Adipose tissue (tissue), 3 donors: Measurements from ENCODE around the gene IFT81. TPM values are rescaled to one million over a fixed set of nuclear protein-coding genes. Genes with fewer than 3 reads are reported as not detected.
"Not testable (repeated sequence)": the region's sequence is repeated elsewhere in the genome, so short reads cannot be mapped to it uniquely, and the experiment has no call there.

Source experiments
- H3K27ac ChIP-seq: one replicate; pipeline ENCODE4 v1.5.1; 2013; ENCODE audit warnings: low read depth, low read length
- WGBS, 3 donors: extraction: QIAGEN DNeasy Blood & Tissue Kit; methylation state at CpG; one replicate each; pipeline ENCODE4 v1.1.7; 2013; 5-methylcytosine and 5-hydroxymethylcytosine counted together
- polyA plus RNA-seq, 3 donors: library from polyadenylated mRNA; stranded (reverse); fragments of 200-250 nt; gene quantifications; one replicate each; pipeline ENCODE4 v1.2.3, GENCODE V29; 2013
- donor health status: healthy with polysubstance abuse.
- donor health status: Bipolar disorder and iron deficiency.
- donor health status: healthy.

IFT81 gene
- polyA plus RNA-seq, 3 donors: 2.0 to 7.2 (median 2.7) TPM

DNA sequence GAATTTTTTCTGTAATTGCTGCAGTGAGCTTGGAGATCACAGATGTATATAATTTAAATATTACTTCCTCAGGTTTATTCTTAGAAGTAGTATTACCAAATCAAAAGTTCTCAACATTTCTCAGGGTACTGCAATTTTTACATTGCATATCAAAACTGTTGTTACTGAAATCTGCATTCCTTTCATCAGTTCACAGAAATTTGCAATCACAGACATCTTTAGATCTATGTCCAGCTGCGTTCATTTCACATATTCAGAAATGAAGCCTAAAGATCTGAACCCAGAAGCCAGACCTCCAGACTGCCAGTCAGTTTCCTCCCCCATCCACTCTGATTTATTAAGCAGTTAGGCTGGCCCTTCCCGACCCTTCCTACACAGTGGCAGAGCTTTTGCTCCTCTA is 18.2 kb upstream of the IFT81 start:
- H3K27ac ChIP-seq: no peak overlapping the region
- WGBS, 3 donors: 56 to 78% (median 74%) methylated on average over 2 of the region's 2 CpGs

DNA sequence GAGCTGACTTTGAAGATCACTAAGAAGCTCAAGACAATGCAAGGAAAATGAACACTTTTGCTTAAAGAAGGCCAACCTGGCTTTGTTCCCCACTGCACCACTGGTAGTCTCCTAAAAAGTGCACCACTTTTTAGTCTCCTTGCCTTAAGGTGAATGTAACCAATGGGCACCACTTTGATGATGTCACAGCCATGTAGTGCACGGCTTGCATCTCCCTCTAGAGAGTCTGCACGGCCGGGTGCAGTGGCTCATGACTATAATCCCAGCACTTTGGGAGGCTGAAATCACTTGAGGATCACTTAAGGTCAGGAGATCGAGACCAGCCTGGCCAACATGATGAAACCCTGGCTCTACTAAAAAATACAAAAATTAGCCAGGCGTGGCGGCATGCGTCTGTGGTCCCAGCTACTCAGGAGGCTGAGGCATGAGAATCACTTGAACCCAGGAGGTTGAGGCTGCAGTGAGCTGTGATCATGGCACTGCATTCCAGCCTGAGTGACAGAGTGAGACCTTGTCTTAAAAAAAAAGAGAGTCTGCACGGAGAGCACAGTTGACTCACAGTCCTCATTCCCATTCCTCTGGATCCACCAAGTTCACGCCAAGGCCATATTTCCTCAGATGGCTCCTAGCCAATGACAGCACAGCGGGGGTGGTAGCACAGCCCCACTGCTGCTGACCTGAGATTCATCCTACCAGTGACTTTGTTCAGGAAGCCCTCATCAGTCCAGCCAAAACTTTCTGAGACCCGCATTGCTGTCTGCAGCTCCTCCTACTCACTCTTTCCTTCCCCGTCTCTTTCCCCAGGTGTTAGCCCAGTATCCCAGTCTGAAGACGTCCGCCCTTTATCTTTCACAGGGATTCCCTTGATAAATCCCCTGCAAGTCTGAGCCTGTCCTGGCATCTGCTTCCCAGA is 16.5 kb upstream of the IFT81 start:
- 63 to 86% (median 76%) methylated on average over 14 of the region's 14 CpGs for WGBS, 3 donors
- no peak overlapping the region for H3K27ac ChIP-seq

DNA sequence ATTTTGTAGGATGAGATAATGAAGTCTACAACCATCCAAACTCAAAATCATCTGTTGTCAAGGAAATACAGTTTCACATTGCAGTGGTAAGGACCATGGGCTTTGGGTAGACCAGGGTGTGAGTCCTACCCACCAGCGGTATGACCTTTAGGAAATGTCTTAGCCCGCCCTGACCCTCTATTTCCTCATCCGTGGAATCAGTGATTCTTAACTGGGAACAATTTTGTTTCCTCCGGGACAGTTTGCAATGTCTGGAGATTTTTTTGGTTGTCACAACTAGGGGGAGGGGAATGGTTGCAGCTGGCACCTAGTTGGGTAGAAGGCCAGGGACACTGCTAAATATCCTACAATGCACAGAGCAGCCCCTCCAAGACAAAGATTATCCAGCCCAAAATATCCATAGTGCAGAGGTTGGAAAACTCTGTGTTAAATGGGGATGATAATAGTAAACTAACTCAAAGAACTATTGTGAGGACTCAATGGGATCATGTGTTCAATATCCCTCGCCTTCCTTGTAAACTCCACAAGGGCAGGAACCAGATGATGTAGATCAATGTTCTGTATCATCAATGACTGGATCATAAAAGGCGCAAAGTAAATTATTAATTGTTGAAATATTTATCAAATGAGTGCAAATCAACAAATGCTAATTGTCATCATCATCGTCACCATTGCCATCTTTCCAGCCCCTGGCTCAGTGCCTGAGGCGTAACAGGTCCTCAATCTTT is 15.7 kb upstream of the IFT81 start:
- no peak overlapping the region for H3K27ac ChIP-seq
- 71 to 80% (median 75%) methylated on average over 8 of the region's 8 CpGs for WGBS, 3 donors

DNA sequence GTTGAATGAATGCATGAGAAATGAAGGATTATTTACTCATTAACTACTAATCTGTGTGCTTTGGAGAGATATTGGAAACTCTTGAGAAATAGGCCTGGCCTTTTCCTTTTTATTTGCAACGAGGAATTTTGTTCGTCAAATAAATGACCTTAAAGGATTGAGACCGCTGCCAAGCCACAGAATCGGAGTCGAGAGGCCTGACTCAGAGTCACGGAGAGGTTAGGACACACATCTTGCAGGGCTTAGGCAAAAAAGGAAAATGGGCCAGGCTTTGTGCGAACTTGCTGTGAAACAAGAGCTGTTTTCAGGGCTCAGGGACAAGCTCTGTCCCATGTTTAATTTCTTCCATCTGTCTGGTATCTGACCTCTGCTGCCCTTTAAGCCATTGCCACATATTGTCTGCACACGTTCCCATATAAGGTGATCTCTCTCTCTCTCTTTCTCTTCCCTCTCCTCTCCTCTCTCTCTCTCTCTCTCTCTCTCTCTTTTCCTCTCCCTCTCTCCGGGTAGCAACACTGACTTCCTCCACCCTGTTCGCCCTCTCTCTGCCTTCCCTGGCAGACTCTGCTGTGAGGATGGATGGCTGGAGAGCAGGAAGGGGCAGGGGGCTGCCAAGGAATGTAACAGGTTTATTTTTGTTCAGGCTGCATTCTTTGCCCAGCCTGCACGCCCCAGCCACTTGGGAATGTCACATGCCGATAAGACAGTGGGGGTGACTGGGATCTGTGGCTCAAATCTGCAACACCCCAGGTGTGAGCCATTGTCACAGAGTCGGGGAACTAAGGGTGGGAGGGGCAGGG is 14.9 kb upstream of the IFT81 start:
- 17 to 38% (median 34%) methylated on average over 13 of the region's 13 CpGs for WGBS, 3 donors
- no peak overlapping the region for H3K27ac ChIP-seq

DNA sequence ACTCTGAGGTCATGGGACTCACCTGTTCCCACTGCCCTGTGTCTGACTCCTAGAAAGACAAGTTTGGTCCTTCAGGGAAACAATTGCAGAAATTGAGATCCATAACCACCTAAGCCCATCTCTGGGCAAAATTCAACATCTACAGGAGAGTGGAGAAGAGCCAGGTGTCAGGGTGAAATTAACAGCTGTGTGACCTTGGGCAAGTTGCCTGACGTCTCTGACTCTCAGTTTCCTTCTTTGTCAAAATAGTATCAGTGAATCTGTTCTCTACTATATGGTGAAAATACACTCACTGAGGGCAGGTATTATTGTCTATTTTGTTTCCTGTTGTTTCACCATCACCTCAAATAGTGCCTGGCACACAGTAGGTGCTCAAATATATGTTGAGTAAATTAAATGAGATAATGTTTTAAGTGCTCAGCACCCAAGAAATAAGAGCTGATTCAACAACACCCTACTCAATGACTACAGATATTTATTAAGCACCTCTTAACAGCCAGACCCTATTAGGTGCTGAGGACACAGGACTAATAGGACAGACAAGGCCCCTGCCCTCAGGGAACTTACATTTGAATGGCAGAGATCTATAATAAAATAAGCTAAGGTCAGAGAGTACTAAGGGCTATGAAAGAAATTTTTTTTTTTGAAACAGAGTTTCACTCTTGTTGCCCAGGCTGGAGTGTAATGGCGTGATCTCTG is 14.2 kb upstream of the IFT81 start:
- 67 to 80% (median 67%) methylated on average over 2 of the region's 2 CpGs for WGBS, 3 donors
- H3K27ac ChIP-seq: no peak overlapping the region

DNA sequence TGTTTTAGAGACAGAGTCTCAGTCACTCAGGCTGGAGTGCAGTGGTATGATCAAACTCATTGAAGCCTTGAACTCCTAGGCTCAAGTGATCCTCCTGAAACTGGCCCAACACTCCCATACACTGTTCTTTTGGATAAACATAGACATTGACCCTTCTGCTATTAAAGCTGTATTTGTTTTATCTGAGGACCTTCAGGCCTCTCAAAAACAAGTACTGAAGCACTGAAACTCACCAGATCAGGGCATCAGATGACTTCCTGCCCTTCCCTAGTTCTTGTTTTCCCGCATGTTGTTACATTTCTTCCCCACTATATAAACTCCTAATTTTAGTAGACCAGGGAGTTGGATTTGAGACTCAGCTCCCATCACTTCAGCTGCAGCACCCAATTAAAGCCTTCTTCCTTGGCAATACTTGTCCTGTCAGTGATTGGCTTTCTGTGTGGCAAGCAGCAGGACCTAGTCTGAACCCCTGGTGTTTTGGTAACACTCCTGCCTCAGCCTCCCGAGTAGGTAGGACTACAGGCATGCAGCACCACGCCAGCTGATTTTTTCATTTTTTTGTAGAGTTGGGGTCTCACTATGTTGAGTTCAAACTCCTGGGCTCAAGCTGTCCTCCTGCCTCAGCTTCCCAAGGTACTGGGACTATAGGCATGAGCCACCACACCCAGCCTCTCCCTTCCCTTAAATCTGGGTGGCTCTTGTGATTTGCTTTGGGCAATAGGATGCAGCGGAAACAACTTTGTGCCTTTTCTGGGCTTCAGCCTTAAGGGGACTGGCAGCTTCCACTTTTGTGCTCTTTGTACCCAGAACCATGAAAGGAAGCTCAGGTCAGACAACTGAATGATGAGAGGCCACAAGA is 12.5 kb upstream of the IFT81 start:
- H3K27ac ChIP-seq: no peak overlapping the region
- 70 to 86% (median 70%) methylated on average over 4 of the region's 4 CpGs for WGBS, 3 donors

DNA sequence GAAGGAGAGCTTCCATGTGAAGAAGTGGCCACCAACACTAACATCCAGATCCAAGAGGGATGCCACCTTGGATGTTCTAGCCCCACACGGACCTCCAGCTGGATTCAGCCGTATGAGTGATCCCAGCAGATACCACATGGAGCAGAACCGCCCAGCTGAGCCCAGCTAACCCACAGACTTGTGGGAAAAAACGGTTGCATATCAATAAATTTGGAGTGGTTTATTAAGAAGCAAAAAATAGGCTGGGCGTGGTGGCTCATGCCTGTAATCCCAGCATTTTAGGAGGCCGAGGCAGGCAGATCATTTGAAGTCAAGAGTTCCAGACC is 11.9 kb upstream of the IFT81 start:
- 89 to 94% (median 93%) methylated on average over 6 of the region's 6 CpGs for WGBS, 3 donors
- no peak overlapping the region for H3K27ac ChIP-seq

DNA sequence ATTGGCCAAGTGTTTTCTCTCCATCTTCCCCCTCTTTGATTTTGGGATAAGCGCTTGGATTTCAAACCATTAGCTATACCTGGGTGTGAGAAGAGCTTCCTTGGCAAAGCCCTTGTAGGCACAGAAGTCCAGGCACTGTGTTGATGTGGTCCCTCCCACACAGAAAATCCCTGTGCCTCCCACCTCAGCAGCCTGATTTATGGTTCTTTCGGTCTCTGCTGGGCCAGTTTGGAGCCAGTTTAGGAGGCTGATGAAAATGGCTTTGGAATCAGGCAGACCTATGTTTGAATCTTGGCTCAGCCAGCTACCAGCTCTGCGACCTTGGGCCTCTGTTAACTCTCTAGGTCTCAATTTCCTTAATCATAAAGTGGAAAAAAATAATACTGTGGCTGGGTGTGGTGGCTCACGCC is 9.6 kb upstream of the IFT81 start:
- H3K27ac ChIP-seq: no peak overlapping the region
- 49 to 74% (median 67%) methylated on average over 4 of the region's 4 CpGs for WGBS, 3 donors

DNA sequence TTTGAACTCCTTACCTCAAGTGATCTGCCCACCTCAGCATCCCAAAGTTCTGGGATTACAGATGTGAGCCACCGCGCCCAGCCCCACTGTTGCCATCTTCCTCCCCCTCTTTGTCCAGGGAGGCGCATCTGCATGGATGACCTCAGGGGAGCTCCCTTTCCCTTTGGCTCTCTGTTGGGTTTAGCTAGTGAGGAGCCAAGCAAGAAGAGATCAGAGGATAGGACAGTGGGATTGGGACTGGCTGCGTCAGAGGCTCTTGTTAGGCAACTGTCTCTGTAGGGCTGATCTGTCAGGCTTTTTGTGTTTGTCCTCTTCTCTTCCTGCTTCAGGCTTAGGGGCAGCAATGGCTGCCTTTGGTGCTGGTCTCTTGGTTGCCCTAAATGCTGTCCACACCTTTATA is 8.5 kb upstream of the IFT81 start:
- 85 to 94% (median 94%) methylated on average over 4 of the region's 4 CpGs for WGBS, 3 donors
- H3K27ac ChIP-seq: no peak overlapping the region

DNA sequence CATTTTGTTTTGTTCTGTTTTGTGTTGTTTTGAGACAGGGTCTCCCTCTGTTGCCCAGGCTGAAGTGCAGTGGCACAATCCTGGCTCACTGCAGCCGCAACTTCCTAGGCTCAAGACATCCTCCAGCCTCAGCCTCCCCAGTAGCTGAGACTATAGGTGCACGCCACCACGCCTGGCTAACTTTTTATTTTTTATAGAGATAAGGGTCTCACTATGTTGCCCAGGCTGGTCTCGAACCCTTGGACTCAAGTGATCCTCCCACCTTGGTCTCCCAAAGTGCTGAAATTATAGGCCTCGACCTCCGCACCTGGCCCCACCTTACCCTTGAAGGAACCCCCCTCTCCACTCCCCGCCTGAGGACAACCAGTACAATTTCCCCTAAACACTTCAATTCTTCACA is 7.5 kb upstream of the IFT81 start:
- H3K27ac ChIP-seq: no peak overlapping the region
- WGBS, 3 donors: 90 to 96% (median 95%) methylated on average over 7 of the region's 7 CpGs

DNA sequence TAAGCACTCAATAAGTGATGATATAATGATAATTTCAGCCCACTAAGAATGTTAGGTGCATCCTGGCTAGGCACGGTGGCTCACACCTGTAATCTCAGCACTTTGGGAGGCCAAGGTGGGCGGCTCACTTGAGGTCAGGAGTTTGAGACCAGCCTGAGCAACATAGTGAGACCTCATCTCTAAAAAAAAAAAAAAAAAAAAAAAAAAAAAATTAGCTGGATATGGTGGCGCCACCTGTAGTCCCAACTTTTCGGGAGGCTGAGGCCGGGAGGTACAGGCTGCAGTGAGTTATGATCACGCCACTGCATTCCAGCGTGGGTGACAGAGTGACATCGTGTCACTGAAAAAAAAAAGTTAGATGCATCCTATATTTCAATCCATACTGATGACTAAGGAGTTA is 6.9 kb upstream of the IFT81 start:
- H3K27ac ChIP-seq: not testable (repeated sequence)
- WGBS, 3 donors: 69 to 81% (median 79%) methylated on average over 8 of the region's 8 CpGs

DNA sequence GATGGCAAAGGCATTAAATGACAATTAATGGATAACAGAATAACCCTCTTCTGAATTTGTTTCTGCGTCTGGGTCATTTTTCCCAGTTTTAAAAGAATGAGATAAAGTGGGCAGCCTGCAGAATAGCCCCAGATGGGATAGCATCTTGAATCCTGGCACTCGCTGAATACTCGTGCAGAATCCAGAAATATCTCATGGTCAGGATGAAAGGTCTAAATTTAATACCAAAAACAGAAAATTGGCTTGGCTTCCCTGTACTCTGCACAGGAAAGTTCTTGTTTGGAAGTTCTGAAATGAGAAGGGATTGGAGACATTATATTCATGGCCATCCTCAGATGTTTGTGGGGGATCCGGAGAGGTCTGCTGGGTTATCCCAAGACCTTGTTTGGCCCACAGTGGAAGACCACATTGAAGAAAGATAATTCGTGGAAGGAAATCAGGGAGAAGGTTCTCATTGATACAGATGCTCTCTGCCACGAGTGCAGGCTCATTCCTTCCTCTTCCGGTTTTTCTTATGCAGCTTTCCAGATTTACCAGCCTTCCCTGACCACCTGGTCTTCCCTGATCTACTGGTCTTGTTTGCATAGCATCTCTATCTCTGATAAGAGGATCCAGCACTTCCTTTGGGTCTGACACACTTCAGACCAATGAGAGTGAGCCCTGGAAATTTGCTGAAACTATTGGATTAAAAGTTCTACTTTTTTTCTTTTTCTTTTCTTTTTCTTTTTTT is 6.0 kb upstream of the IFT81 start:
- WGBS, 3 donors: 31 to 43% (median 33%) methylated on average over 7 of the region's 7 CpGs
- H3K27ac ChIP-seq: no peak overlapping the region

DNA sequence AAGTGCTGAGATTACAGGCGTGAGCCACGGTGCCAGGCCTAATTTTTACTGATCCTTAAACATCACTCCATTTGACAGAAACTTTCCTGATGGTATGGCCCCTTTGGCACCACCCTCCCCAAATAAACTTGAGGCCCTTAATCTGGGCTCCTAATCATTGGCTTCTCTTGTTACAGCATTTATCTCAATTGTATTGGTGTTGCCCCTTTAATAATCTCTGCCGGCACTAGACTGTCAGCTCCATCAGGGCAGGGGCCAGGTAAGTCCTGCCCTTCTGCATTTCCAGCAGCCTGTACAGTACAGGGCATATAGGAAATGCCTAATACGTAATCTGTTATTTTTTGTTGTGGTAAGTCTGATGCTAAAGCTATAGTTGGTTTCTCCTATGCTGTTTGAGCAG is 1.2 kb upstream of the IFT81 start:
- H3K27ac ChIP-seq: no peak overlapping the region
- WGBS, 3 donors: 78 to 95% (median 94%) methylated on average over 4 of the region's 4 CpGs

DNA sequence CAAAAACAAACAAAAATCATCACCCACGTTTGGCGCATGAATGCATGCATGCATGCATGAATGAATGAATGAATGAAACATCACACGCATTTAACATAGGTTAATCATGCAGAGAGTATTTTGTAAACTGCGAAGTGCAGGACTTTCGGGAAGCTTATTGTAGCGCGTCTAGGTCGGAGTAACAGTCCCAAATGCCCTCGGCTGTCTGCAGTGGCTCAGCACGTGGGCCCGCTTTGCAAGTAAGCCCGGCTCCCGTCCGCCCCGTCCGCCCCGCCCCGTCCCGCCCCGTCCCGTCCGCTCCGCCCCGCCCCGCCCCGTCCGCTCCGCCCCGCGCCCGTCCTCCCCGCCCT is 263 bp upstream of the IFT81 start:
- WGBS, 3 donors: 3 to 7% (median 5%) methylated on average over 25 to 32 of the region's 32 CpGs
- no peak overlapping the region for H3K27ac ChIP-seq

DNA sequence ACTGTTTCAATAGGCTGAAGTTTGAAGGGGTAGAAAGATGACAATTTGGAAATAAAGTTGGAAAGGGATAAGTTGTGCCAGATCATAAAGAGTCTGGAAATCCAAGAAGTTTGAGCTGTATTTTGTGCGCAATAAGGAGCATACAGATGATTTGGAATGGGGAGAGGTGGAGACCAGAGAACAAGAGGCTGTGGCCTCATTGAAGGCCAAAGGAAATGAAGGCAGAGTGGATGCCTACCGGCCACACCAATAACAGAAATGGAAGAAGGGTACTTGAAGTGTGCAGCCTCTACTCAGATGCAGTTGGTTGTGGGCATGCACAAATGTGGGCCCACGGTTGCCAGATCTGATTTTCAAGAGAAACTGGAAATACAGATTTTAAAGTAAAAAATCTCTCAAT is 2.4 kb downstream of the IFT81 start:
- no peak overlapping the region for H3K27ac ChIP-seq
- WGBS, 3 donors: 87 to 92% (median 90%) methylated on average over 3 of the region's 3 CpGs

DNA sequence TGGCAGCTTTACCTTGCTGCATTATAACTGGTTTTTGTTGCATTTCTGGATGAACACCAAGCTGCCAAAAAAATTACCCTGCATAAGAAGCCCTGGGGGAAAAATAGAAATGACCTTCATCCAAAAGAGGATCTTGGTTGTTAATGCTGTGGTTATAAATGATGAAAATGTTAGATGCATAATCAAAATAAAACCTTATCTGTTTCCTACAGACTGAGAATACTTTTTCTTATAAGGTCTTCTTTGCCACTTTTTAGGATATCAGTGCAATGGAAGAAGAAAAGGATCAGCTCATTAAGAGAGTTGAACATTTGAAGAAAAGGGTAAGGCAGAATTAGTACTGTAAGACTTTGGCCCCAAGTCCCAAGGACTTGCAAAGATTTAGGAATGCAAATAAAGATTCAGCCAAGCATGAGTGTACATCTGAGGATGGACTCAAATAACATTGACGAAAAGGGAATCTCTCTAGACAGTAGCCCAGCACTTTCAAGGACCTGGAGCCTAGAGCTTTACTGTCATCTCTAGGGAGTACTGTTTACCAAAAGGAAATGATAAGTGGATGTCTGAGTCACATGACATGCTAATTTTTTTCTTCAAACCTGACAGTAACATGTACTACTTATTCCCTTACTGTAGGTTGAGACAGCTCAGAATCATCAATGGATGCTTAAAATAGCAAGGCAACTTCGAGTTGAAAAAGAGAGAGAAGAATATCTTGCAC is 10.7 kb downstream of the IFT81 start:
- no peak overlapping the region for H3K27ac ChIP-seq
- WGBS, 3 donors: 47 to 65% (median 48%) methylated on average over 2 of the region's 2 CpGs

DNA sequence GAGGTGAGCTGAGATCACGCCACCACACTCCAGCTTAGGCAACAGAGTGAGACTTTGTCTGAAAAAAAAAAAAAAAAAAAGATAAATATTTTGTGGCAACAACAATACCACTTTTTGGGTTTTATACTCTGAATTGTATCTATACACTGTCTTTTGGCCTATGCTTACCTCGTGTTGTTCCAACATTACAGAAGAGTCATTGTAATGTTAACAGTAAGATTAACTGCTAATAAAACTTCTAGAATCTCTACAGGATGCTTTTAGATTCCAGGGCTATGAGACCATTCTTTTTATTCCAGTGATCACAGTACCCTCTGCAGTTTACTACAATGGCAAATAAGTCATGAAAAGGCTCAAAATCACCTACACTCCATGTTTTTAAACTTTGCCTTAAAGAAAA is 11.6 kb downstream of the IFT81 start:
- H3K27ac ChIP-seq: no peak overlapping the region
- WGBS, 3 donors: 87 to 97% (median 87%) methylated on average over 2 of the region's 2 CpGs
